WTC11 (cell line): ENCODE measurements around the gene NTRK2. TPM values are rescaled to one million over a fixed set of nuclear protein-coding genes. Genes with fewer than 3 reads are reported as not detected.
A peak's percentile ranks its signal among the peaks of the same experiment; 100 is the strongest.

ENCODE experiments used
- ATAC-seq: fragments of 200-7000 bp; cut with Tn5 transposase; 2 replicates; pipeline ENCODE4 v1.10.0; 2021; ENCODE audit warnings: mild to moderate bottlenecking, moderate library complexity
- CTCF ChIA-PET: fragments of 300-600 bp; sonication (Branson Sonifier 250); formaldehyde crosslinking; loops from one replicate; lab custom pipeline; 2021; ENCODE audit warnings: antibody characterized with exemption; lab: Charles Lee
- POLR2A ChIA-PET: fragments of 350-600 bp; sonication (Branson Sonifier 250); formaldehyde crosslinking; loops from one replicate; lab custom pipeline; 2021; ENCODE audit warnings: antibody characterized with exemption; lab: Charles Lee
- DNase-seq: peaks from one replicate; pipeline ENCODE4 v3.0.0; 2021; ENCODE audit warnings: low spot score
- H3K27ac Mint-ChIP-seq: 2 replicates; pipeline ENCODE4 v1.8.0; 2021; ENCODE audit warnings: mixed read lengths
- H3K27me3 Mint-ChIP-seq: 2 replicates; pipeline ENCODE4 v1.8.0; 2021; ENCODE audit warnings: low read depth, mild to moderate bottlenecking, moderate library complexity, mixed read lengths
- H3K36me3 Mint-ChIP-seq: 2 replicates; pipeline ENCODE4 v1.8.0; 2021; ENCODE audit warnings: mixed read lengths
- H3K4me1 Mint-ChIP-seq: 2 replicates; pipeline ENCODE4 v1.8.0; 2022; ENCODE audit warnings: mixed read lengths
- H3K4me3 Mint-ChIP-seq: 2 replicates; pipeline ENCODE4 v1.8.0; 2021; ENCODE audit warnings: mild to moderate bottlenecking, moderate library complexity, mixed read lengths
- H3K9me3 Mint-ChIP-seq: 2 replicates; pipeline ENCODE4 v1.8.0; 2021; ENCODE audit warnings: mixed read lengths
- ATF1 ChIP-seq: sonication (generic); formaldehyde crosslinking; IDR thresholded peaks from 2 replicates; pipeline ENCODE4 v1.8.1; 2023; ENCODE audit warnings: mild to moderate bottlenecking, moderate library complexity, missing genetic modification reagents
- ATF2 ChIP-seq: sonication (generic); formaldehyde crosslinking; IDR thresholded peaks from 2 replicates; pipeline ENCODE4 v1.8.1; 2022; ENCODE audit warnings: low read depth, missing genetic modification reagents, borderline replicate concordance
- ESRRA ChIP-seq: sonication (generic); formaldehyde crosslinking; IDR thresholded peaks from 2 replicates; pipeline ENCODE4 v1.8.1; 2022; ENCODE audit warnings: mild to moderate bottlenecking, missing genetic modification reagents, borderline replicate concordance
- MXD4 ChIP-seq: fragments of 250-450 bp; sonication (Bioruptor Pico); IDR thresholded peaks from 2 replicates; pipeline ENCODE4 v1.8.0; 2021; ENCODE audit warnings: mild to moderate bottlenecking, moderate library complexity, borderline replicate concordance
- MYBL2 ChIP-seq: sonication (generic); formaldehyde crosslinking; IDR thresholded peaks from 2 replicates; pipeline ENCODE4 v1.8.1; 2023; ENCODE audit warnings: mild to moderate bottlenecking, moderate library complexity, missing genetic modification reagents
- NFE2L1 ChIP-seq: sonication (generic); formaldehyde crosslinking; IDR thresholded peaks from 2 replicates; pipeline ENCODE4 v1.8.1; 2023; ENCODE audit warnings: missing genetic modification reagents
- OVOL2 ChIP-seq: fragments of 250-450 bp; sonication (Bioruptor Pico); IDR thresholded peaks from 2 replicates; pipeline ENCODE4 v1.9.0; 2021; ENCODE audit warnings: mild to moderate bottlenecking, borderline replicate concordance
- PRDM15 ChIP-seq: sonication (generic); formaldehyde crosslinking; IDR thresholded peaks from 2 replicates; pipeline ENCODE4 v1.8.0; 2022; ENCODE audit warnings: missing genetic modification reagents
- SP1 ChIP-seq: sonication (generic); formaldehyde crosslinking; conservative IDR thresholded peaks from 2 replicates; pipeline ENCODE4 v1.8.1; 2022; ENCODE audit warnings: missing genetic modification reagents
- TEAD1 ChIP-seq: sonication (generic); formaldehyde crosslinking; IDR thresholded peaks from 2 replicates; pipeline ENCODE4 v1.8.0; 2022; ENCODE audit warnings: mild to moderate bottlenecking, missing genetic modification reagents
- TEAD4 ChIP-seq: sonication (generic); formaldehyde crosslinking; IDR thresholded peaks from 2 replicates; pipeline ENCODE4 v1.8.0; 2022; ENCODE audit warnings: mild to moderate bottlenecking, missing genetic modification reagents
- ZBTB21 ChIP-seq: sonication (generic); formaldehyde crosslinking; IDR thresholded peaks from 2 replicates; pipeline ENCODE4 v1.8.1; 2023; ENCODE audit warnings: mild to moderate bottlenecking, missing genetic modification reagents, borderline replicate concordance
- ZNF219 ChIP-seq: sonication (generic); formaldehyde crosslinking; IDR thresholded peaks from 2 replicates; pipeline ENCODE4 v1.8.0; 2023; ENCODE audit warnings: missing genetic modification reagents, mild to moderate bottlenecking, borderline replicate concordance
- ZNF532 ChIP-seq: fragments of 250-450 bp; sonication (Bioruptor Pico); IDR thresholded peaks from 2 replicates; pipeline ENCODE4 v1.9.0; 2021; ENCODE audit warnings: mild to moderate bottlenecking, borderline replicate concordance
- total RNA-seq: library from RNA; stranded (reverse); gene quantifications from 3 replicates; pipeline ENCODE4 v1.2.3, GENCODE V29; 2021
- TF ChIP-seq, protein P1 (sequence below): sonication (generic); formaldehyde crosslinking; IDR thresholded peaks from 2 replicates; pipeline ENCODE4 v1.8.1; 2023; ENCODE audit warnings: mild to moderate bottlenecking, missing genetic modification reagents, moderate library complexity
- TF ChIP-seq, protein P2 (sequence below): fragments of 250-450 bp; sonication (Bioruptor Pico); IDR thresholded peaks from 2 replicates; pipeline ENCODE4 v1.9.0; 2021; ENCODE audit warnings: mild to moderate bottlenecking
- TF ChIP-seq, protein P3 (sequence below): sonication (generic); formaldehyde crosslinking; IDR thresholded peaks from 2 replicates; pipeline ENCODE4 v1.8.1; 2022; ENCODE audit warnings: low read depth, mild to moderate bottlenecking, moderate library complexity, missing genetic modification reagents, borderline replicate concordance

Gene NTRK2
- total RNA-seq, 1 experiment from 2014 or later = 0.02 TPM

DNA sequence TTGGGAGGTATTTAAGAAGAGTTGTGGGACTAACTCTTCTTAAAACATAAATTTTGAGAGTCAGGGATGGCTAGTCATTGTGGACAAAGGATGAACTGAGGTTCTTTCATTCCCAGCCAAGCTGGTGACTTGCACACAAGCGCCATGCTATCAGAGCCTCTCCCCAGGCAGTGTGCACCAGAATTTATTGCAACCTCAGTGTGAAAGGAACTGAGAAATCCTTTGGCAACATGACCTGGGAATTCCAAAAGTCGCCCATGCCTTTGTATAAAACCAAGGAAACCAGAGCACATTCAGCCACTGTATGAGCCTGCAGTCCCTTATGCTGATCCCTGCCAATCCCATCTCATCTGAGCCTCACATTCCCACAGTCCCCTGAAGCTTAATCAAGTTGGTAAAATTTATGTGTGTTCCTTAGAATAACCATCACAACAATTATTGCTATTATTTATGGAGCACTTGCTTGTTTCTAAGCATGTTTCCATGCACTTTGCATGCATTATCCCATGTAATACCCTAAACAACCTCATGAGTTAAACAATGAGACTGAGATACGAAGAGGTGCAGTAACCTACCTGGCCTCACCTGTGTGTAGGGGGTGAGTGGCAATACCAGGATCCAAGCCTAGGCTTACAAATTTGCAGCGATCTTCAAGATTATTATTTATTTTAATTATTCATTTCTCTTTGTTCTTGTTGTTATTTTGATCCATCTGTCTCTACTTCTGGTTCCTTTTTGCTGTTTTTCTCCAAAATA, 116.4 kb downstream of the NTRK2 start:
- Mint-ChIP-seq H3K27me3 (no peaks in the 10 kb centered on the region), H3K4me1 (no peaks in the 10 kb centered on the region), H3K36me3 (no peaks in the 10 kb centered on the region), H3K9me3 (no peaks in the 10 kb centered on the region), H3K27ac (no peak overlapping the region), H3K4me3 (no peak overlapping the region)
- ATAC-seq (peak; percentile 72), DNase-seq (no peak)
- POLR2A ChIA-PET = no interaction called here
- TF ChIP-seq, protein P1, sequence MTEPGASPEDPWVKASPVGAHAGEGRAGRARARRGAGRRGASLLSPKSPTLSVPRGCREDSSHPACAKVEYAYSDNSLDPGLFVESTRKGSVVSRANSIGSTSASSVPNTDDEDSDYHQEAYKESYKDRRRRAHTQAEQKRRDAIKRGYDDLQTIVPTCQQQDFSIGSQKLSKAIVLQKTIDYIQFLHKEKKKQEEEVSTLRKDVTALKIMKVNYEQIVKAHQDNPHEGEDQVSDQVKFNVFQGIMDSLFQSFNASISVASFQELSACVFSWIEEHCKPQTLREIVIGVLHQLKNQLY (CRISPR knock-in tag) = no peak
- TF ChIP-seq TEAD4 (no peak), MYBL2 (CRISPR knock-in tag) (no peak), ZNF532 (CRISPR knock-in tag) (no peak), ATF2 (no peak), PRDM15 (CRISPR knock-in tag) (no peak), MXD4 (CRISPR knock-in tag) (no peak), NFE2L1 (CRISPR knock-in tag) (no peak), TEAD1 (CRISPR knock-in tag) (no peak)
- CTCF ChIA-PET = no interaction called here

DNA sequence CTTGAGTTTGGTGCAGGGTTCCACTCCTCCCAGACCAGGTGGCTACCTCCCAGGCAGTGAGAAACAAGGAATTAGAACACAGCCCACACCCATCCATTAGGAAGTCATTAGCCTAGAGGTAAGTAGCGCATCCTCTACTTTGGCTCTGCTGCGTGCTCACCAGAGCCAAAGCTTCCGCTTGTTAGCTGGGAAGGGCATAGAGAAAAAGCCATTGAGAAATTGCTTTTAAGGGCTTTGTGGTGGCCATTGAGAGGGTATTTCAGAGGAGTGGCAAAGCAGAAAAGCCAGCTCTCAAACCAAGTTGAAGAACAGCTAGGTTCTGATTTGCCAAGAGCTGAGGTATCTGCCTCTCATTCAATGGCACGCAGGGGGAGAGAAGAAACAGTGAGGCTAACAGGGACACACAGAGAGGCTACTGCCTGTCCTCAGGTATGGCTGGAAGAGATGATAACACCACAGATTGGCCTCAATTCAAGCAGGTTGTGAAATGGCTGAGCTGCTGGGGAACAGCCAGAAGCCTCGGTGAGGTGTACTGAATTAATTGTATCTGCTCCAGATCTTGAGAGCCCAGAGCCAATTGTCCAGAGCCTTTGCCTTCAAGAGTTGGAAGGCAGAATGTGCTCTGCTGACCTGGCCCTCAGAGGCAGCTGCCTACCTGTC, 119.4 kb downstream of the NTRK2 start:
- Mint-ChIP-seq H3K27ac (no peak overlapping the region), H3K9me3 (no peaks in the 10 kb centered on the region), H3K4me3 (no peak overlapping the region), H3K4me1 (no peaks in the 10 kb centered on the region), H3K36me3 (no peaks in the 10 kb centered on the region), H3K27me3 (no peaks in the 10 kb centered on the region)
- ChIA-PET CTCF (interaction anchor here (0.9 kb wide), 1 partner anchor 92 kb away, joined by 3 read pairs; no protein-coding TSS in a partner anchor), POLR2A (no interaction called here)
- DNase-seq = no peak
- ATAC-seq = no peak
- TF ChIP-seq ESRRA (CRISPR knock-in tag) = no peak
- TF ChIP-seq SP1 (CRISPR knock-in tag) = no peak
- no peak for TF ChIP-seq NFE2L1 (CRISPR knock-in tag)
- no peak for TF ChIP-seq OVOL2 (CRISPR knock-in tag)
- TF ChIP-seq, protein P2, sequence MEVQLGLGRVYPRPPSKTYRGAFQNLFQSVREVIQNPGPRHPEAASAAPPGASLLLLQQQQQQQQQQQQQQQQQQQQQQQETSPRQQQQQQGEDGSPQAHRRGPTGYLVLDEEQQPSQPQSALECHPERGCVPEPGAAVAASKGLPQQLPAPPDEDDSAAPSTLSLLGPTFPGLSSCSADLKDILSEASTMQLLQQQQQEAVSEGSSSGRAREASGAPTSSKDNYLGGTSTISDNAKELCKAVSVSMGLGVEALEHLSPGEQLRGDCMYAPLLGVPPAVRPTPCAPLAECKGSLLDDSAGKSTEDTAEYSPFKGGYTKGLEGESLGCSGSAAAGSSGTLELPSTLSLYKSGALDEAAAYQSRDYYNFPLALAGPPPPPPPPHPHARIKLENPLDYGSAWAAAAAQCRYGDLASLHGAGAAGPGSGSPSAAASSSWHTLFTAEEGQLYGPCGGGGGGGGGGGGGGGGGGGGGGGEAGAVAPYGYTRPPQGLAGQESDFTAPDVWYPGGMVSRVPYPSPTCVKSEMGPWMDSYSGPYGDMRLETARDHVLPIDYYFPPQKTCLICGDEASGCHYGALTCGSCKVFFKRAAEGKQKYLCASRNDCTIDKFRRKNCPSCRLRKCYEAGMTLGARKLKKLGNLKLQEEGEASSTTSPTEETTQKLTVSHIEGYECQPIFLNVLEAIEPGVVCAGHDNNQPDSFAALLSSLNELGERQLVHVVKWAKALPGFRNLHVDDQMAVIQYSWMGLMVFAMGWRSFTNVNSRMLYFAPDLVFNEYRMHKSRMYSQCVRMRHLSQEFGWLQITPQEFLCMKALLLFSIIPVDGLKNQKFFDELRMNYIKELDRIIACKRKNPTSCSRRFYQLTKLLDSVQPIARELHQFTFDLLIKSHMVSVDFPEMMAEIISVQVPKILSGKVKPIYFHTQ = no peak
- TF ChIP-seq, protein P3, sequence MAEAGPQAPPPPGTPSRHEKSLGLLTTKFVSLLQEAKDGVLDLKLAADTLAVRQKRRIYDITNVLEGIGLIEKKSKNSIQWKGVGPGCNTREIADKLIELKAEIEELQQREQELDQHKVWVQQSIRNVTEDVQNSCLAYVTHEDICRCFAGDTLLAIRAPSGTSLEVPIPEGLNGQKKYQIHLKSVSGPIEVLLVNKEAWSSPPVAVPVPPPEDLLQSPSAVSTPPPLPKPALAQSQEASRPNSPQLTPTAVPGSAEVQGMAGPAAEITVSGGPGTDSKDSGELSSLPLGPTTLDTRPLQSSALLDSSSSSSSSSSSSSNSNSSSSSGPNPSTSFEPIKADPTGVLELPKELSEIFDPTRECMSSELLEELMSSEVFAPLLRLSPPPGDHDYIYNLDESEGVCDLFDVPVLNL (CRISPR knock-in tag) = no peak
- no peak for TF ChIP-seq ZNF219 (CRISPR knock-in tag)
- no peak for TF ChIP-seq ATF1 (CRISPR knock-in tag)
- TF ChIP-seq ZBTB21 (CRISPR knock-in tag) = no peak
- no peak for TF ChIP-seq ATF2
